HCT116 (cell line): ENCODE results near the gene NDUFS6. TPM values are rescaled to one million over a fixed set of nuclear protein-coding genes. Genes with fewer than 3 reads are reported as not detected.

Source experiments
- ATAC-seq: fragments of 200-7000 bp; cut with Tn5 transposase; 2 replicates; pipeline ENCODE4 v1.9.1; 2020; ENCODE audit warnings: mild to moderate bottlenecking, moderate library complexity
- BruUV-seq: library from RNA; stranded (reverse); fragments of 400-500 nt; replicated peaks from 2 replicates; lab custom pipeline; 2021; lab: Mats Ljungman, UMichigan
- CTCF ChIA-PET: fragments of 300-600 bp; sonication (Branson Sonifier 250); formaldehyde crosslinking; loops from one replicate; lab custom pipeline; 2021; ENCODE audit warnings: antibody characterized with exemption; lab: Charles Lee
- POLR2A ChIA-PET: fragments of 300-600, 350-600 bp; sonication (Branson Sonifier 250); formaldehyde crosslinking; loops from one replicate; lab custom pipeline; 2021; ENCODE audit warnings: antibody characterized with exemption; lab: Charles Lee
- RAD21 ChIA-PET, 2 experiments: fragments of 300-600 bp; sonication (Branson Sonifier 250); formaldehyde crosslinking; loops; one replicate each; lab custom pipeline; 2023; ENCODE audit warnings: low total read pairs in 2 of 2; ENCODE audit not compliant: uncharacterized antibody in 2 of 2, unreplicated experiment in 2 of 2, low non-redundant PET in 1 of 2; lab: Charles Lee
- DNase-seq: peaks from one replicate; pipeline ENCODE4 v3.0.0-alpha.2; 2010; ENCODE audit warnings: low read depth, low spot score
- H2AFZ ChIP-seq: fragments of 200-600 bp; shearing (Covaris generic), sonication (generic); 2 replicates; pipeline ENCODE4 v1.6.1; 2017; ENCODE audit warnings: low read depth, mixed run types, mixed read lengths, antibody characterized with exemption, low read length; ENCODE audit not compliant: poor library complexity, severe bottlenecking
- H3K27ac ChIP-seq: 2 replicates; pipeline ENCODE4 v1.5.1; 2012; ENCODE audit warnings: low read depth, low read length
- H3K27me3 ChIP-seq: fragments of 200-600 bp; sonication (generic); 2 replicates; pipeline ENCODE4 v1.6.1; 2016; ENCODE audit warnings: mixed run types, low read length, mixed read lengths; ENCODE audit not compliant: insufficient read depth
- H3K36me3 ChIP-seq, 2 experiments: fragments of 200-500 bp in 1 of 2; fragments of 200-600 bp in 1 of 2; sonication (Bioruptor generic) in 1 of 2; sonication (generic) in 1 of 2; 2 replicates each; pipeline versions ENCODE4 v1.5.1 to v1.6.1; 2014 to 2016; ENCODE audit warnings: low read length in 2 of 2, inconsistent platforms in 1 of 2, mixed read lengths in 1 of 2, mixed run types in 1 of 2; ENCODE audit not compliant: insufficient read depth in 2 of 2, control insufficient read depth in 1 of 2
- H3K4me1 ChIP-seq, 2 experiments: fragments of 200-600 bp in 1 of 2; sonication (generic) in 1 of 2; 2 replicates each; pipeline versions ENCODE4 v1.5.1 to v1.6.1; 2012 to 2017; ENCODE audit warnings: low read length in 2 of 2, inconsistent platforms in 1 of 2, mild to moderate bottlenecking in 1 of 2, mixed read lengths in 1 of 2, mixed run types in 1 of 2, moderate library complexity in 1 of 2; ENCODE audit not compliant: insufficient read depth in 2 of 2, control insufficient read depth in 1 of 2
- H3K4me2 ChIP-seq: fragments of 200-600 bp; sonication (generic); 2 replicates; pipeline ENCODE4 v1.6.1; 2017; ENCODE audit warnings: mixed run types, low read length, mixed read lengths
- H3K4me3 ChIP-seq, 2 experiments: fragments of 200-600 bp in 1 of 2; sonication (generic) in 1 of 2; replicated peaks in 1 of 2; 2 replicates each; pipeline ENCODE4 v1.5.1; 2011 to 2016; ENCODE audit warnings: low read length in 2 of 2, control low read depth in 1 of 2, low read depth in 1 of 2, mild to moderate bottlenecking in 1 of 2, mixed read lengths in 1 of 2, mixed run types in 1 of 2
- H3K79me2 ChIP-seq: fragments of 200-600 bp; sonication (generic); 2 replicates; pipeline ENCODE4 v1.6.1; 2017; ENCODE audit warnings: mild to moderate bottlenecking, mixed run types, low read length, moderate library complexity, mixed read lengths; ENCODE audit not compliant: insufficient read depth
- H3K9ac ChIP-seq: fragments of 200-600 bp; sonication (generic); 2 replicates; pipeline ENCODE4 v1.6.1; 2016; ENCODE audit warnings: low read length, mixed read lengths
- H3K9me2 ChIP-seq: fragments of 200-600 bp; sonication (generic), shearing (Covaris generic); 2 replicates; pipeline ENCODE4 v1.6.1; 2017; ENCODE audit warnings: mixed run types, mild to moderate bottlenecking, moderate library complexity; ENCODE audit not compliant: insufficient read depth
- H3K9me3 ChIP-seq, 2 experiments: fragments of 200-500 bp in 1 of 2; fragments of 200-600 bp in 1 of 2; sonication (Bioruptor generic) in 1 of 2; sonication (generic) in 1 of 2; 2 replicates each; pipeline ENCODE4 v1.6.1; 2014 to 2017; ENCODE audit warnings: low read length in 2 of 2, mixed read lengths in 2 of 2, inconsistent platforms in 1 of 2, low read depth in 1 of 2, mild to moderate bottlenecking in 1 of 2, mixed run types in 1 of 2, moderate library complexity in 1 of 2; ENCODE audit not compliant: control insufficient read depth in 1 of 2, insufficient read depth in 1 of 2
- H4K20me1 ChIP-seq: fragments of 200-600 bp; sonication (generic), shearing (Covaris generic); 2 replicates; pipeline ENCODE4 v1.6.1; 2017; ENCODE audit warnings: mixed run types, mild to moderate bottlenecking, moderate library complexity; ENCODE audit not compliant: insufficient read depth
- CBX3 ChIP-seq: IDR thresholded peaks from 2 replicates; pipeline ENCODE4 v1.6.1; 2012; ENCODE audit warnings: low read depth
- CTCF ChIP-seq, 3 experiments: fragments of 200-600 bp in 1 of 3; sonication (generic) in 1 of 3; IDR thresholded peaks in 2 of 3; conservative IDR thresholded peaks in 1 of 3; 2 replicates each; pipeline ENCODE4 v1.5.1; 2012 to 2017; ENCODE audit warnings: low read depth in 2 of 3, low read length in 2 of 3, antibody characterized with exemption in 1 of 3, borderline replicate concordance in 1 of 3, control low read depth in 1 of 3, mild to moderate bottlenecking in 1 of 3, mixed read lengths in 1 of 3, mixed run types in 1 of 3, moderate library complexity in 1 of 3; ENCODE audit not compliant: insufficient read depth in 1 of 3
- JUND ChIP-seq: IDR thresholded peaks from 2 replicates; pipeline ENCODE4 v1.6.1; 2012
- POLR2A ChIP-seq: IDR thresholded peaks from 2 replicates; pipeline ENCODE4 v1.7.0; 2011; ENCODE audit warnings: borderline replicate concordance; ENCODE audit not compliant: insufficient read depth, insufficient read length; ENCODE audit errors: extremely low read depth
- RAD21 ChIP-seq: IDR thresholded peaks from 2 replicates; pipeline ENCODE4 v1.6.1; 2012; ENCODE audit warnings: low read depth, mild to moderate bottlenecking
- SP1 ChIP-seq: IDR thresholded peaks from 2 replicates; pipeline ENCODE4 v1.6.1; 2012; ENCODE audit warnings: low read depth
- SRF ChIP-seq: IDR thresholded peaks from 2 replicates; pipeline ENCODE4 v1.6.1; 2012; ENCODE audit warnings: low read depth
- ZBTB33 ChIP-seq: IDR thresholded peaks from 2 replicates; pipeline ENCODE4 v1.6.1; 2011; ENCODE audit warnings: mild to moderate bottlenecking, low read length, moderate library complexity; ENCODE audit not compliant: insufficient replicate concordance; ENCODE audit errors: extremely low read depth
- ZFX ChIP-seq: fragments of 450-650 bp; IDR thresholded peaks from 2 replicates; pipeline ENCODE4 v1.6.1; 2017
- intact Hi-C: fragments of 100-400 bp; cut with micrococcal nuclease; formaldehyde crosslinking; loops from 2 replicates; pipeline ENCODE4 v1.10.0; 2022
- total RNA-seq: library from RNA; stranded (reverse); gene quantifications from one replicate; pipeline ENCODE4 v1.2.1, GENCODE V29; 2021; ENCODE audit not compliant: unreplicated experiment
- TF ChIP-seq, protein P1 (sequence below): IDR thresholded peaks from 2 replicates; pipeline ENCODE4 v1.6.1; 2012
- TF ChIP-seq, protein P2 (sequence below): IDR thresholded peaks from 2 replicates; pipeline ENCODE4 v1.6.1; 2012; ENCODE audit warnings: low read depth

The NDUFS6 gene
- total RNA-seq, 1 experiment from 2014 or later: 43.8 TPM

GRCh38 chr5:1782385-1783215 is 18.6 kb upstream of the NDUFS6 start:
- ChIA-PET CTCF (no interaction called here), POLR2A (no interaction called here), RAD21 (no interaction called here)
- H3K27ac ChIP-seq: no peak overlapping the region
- no peaks in the 10 kb centered on the region for H3K27me3 ChIP-seq
- H2AFZ ChIP-seq: no peak overlapping the region
- no peaks in the 10 kb centered on the region for H3K9me3 ChIP-seq
- H3K79me2 ChIP-seq: no peaks in the 10 kb centered on the region
- TF ChIP-seq, protein P1, sequence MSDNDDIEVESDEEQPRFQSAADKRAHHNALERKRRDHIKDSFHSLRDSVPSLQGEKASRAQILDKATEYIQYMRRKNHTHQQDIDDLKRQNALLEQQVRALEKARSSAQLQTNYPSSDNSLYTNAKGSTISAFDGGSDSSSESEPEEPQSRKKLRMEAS: no peak
- TF ChIP-seq SP1: no peak
- TF ChIP-seq JUND: no peak
- TF ChIP-seq POLR2A: no peak
- TF ChIP-seq ZFX: no peak
- TF ChIP-seq RAD21: no peak
- no peak for TF ChIP-seq SRF
- no peak for TF ChIP-seq CBX3
- TF ChIP-seq, protein P2, sequence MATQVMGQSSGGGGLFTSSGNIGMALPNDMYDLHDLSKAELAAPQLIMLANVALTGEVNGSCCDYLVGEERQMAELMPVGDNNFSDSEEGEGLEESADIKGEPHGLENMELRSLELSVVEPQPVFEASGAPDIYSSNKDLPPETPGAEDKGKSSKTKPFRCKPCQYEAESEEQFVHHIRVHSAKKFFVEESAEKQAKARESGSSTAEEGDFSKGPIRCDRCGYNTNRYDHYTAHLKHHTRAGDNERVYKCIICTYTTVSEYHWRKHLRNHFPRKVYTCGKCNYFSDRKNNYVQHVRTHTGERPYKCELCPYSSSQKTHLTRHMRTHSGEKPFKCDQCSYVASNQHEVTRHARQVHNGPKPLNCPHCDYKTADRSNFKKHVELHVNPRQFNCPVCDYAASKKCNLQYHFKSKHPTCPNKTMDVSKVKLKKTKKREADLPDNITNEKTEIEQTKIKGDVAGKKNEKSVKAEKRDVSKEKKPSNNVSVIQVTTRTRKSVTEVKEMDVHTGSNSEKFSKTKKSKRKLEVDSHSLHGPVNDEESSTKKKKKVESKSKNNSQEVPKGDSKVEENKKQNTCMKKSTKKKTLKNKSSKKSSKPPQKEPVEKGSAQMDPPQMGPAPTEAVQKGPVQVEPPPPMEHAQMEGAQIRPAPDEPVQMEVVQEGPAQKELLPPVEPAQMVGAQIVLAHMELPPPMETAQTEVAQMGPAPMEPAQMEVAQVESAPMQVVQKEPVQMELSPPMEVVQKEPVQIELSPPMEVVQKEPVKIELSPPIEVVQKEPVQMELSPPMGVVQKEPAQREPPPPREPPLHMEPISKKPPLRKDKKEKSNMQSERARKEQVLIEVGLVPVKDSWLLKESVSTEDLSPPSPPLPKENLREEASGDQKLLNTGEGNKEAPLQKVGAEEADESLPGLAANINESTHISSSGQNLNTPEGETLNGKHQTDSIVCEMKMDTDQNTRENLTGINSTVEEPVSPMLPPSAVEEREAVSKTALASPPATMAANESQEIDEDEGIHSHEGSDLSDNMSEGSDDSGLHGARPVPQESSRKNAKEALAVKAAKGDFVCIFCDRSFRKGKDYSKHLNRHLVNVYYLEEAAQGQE: no peak
- TF ChIP-seq ZBTB33: no peak
- TF ChIP-seq CTCF (IDR thresholded peaks at IDR 0.05 in 2 of 3, conservative IDR thresholded peaks at IDR 0.05 in 1 of 3; ENCODE audit: borderline replicate concordance in 1 of 3, insufficient read depth in 1 of 3, low read depth in 2 of 3, low read length in 2 of 3): no peak
- no peak overlapping the region for H3K4me3 ChIP-seq
- H3K4me1 ChIP-seq: peaks cover 0 to 10% of the 10 kb centered on the region in 2 experiments; a peak in 2 of 4 replicates
- DNase-seq (no peak), ATAC-seq (peak; percentile 39)
- intact Hi-C loops: no loop called here
- H3K4me2 ChIP-seq: peak overlapping the region; percentile 26; the same call in 1 of the 2 replicates
- BruUV-seq: no TSS peak
- H4K20me1 ChIP-seq: no peaks in the 10 kb centered on the region
- H3K36me3 ChIP-seq: no peaks in the 10 kb centered on the region
- H3K9ac ChIP-seq: no peak overlapping the region
- H3K9me2 ChIP-seq: no peaks in the 10 kb centered on the region
